SW480 (cell line): ENCODE measurements around the gene TAPBPL.

Experiments used
- DNase-seq: peaks from one replicate; pipeline ENCODE4 v3.0.0-alpha.2; 2016; ENCODE audit warnings: low spot score

The TAPBPL gene

DNA sequence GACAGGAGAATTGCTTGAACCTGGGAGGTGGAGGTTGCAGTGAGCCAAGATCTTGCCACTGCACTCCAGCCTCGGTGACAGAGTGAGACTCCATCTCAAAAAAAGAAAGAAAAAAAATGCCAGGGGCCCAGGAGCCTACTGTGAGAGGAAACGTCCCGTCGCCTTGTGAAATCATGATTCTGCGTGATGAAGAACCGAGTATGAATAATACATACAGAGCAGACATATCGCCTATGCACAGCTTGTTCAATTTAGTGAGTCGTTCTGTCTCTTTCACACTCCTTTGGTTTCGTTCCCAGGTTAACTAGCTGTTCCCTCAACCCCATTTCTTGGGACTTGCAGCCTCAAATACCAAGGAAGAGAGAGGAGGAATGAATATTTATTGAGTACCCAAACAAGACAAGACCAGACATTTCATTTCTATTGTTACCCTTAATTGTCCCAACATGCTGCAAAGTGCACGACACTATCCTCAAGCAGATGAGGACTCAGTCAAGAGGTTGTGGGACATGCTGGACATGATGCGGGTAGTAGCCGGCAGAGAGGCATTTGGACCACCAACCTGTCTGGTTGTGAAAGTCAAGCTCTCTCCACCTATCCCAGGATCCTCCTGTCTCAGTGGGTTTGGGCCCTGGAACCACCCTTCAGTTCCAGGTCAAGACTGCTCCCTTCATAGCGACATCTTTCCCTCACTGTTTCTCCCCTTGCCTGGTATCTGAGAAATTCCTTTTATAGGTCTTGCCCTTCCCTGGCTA is 15.7 kb upstream of the TAPBPL start:
- DNase-seq: no peak

GRCh38 chr12:6437586-6437985 is 14.3 kb upstream of the TAPBPL start:
- DNase-seq: no peak

GRCh38 chr12:6438345-6438744 is 13.5 kb upstream of the TAPBPL start:
- no peak for DNase-seq

DNA sequence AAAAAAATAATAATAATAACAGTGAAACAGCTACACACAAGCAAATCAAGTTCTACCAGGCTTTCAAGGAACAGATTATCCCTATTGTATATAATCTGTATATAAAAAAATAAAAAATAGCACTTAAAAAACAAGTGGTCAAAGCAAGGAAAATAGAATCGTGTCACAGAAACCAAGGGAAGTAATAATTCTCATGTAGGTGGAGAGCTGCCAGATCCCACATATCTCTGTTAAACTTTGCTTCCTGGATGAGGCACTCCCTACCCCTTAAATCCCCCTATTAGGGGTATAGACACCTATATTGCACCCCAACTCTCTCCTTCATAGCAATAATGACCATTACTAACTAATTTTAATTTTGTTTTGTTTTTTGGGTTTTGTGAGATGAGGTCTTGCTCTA is 11.5 kb upstream of the TAPBPL start:
- DNase-seq: no peak

DNA sequence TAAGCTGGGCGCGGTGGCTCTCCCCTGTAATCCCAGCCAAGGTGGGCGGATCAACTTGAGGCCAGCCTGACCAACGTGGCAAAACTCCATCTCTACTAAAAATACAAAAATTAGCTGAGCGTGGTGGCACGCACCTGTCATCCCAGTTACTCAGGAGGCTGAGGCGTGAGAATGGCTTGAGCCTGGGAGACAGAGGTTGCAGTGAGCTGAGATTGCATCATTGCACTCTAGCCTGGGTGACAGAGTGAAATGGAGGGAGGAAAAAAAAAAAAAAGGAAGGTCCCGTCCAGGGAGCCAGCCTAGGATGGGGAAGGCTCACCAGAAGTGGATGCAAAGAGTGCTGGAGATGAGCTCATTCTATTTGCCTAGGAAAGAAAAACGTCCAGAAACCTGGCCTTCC is 9.0 kb upstream of the TAPBPL start:
- no peak for DNase-seq

- DNase-seq: no peak
Observed at GRCh38 chr12:6443361-6443983, 8.4 kb upstream of the TAPBPL start.

DNA sequence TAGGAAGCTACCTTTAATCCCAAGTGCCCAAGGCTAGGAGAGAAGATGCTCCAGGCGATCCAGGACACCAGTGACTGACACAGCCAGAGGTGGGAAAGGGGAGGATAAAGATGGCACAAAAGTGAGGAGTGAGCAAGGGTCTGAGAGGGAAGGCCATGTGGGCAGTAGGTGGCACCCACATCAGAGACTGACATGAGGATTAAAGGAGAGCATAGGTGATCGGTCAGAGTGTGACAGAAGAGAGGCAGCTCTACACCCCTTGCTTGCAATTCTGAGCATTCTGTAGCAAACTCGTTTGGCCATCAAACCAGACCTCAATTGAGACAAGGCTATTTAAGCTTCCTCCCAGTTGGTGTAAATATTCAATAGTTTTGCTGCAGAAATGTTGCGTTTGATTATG is 7.8 kb upstream of the TAPBPL start:
- no peak for DNase-seq

GRCh38 chr12:6444704-6445688 is 6.8 kb upstream of the TAPBPL start, which contains the start of gene CD27:
Gene CD27, plus strand, starts transcription at chr12:6444955. Its CDS starts 141 bp downstream, at chr12:6445096.
- DNase-seq: no peak

DNA sequence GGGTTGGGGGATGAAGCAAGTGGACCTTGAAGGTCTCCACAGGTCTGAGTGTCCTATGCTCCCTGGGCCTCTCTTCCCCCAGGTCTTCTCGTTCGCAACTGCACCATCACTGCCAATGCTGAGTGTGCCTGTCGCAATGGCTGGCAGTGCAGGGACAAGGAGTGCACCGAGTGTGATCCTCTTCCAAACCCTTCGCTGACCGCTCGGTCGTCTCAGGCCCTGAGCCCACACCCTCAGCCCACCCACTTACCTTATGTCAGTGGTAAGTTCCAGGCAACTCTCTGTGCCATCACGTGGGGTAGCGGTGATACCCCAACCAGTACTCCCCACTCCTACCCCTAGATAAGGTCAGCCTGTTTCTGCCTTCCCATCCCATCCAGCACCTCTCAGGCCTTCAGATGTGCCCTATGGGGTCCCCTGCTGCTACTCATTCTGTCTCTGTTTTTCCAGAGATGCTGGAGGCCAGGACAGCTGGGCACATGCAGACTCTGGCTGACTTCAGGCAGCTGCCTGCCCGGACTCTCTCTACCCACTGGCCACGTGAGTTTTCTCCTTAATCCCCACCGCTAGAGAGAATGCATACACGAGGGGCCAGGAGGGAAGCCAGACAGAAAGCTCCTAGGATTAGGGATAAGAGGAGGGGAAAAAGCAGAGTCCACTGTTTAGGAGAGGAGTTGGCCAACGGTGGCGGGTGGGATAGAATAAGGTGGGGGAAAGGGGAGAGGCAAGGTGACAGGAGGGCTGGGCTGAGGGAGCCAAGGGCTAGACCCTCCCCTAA is 1.6 kb upstream of the TAPBPL start:
- DNase-seq: no peak

- no peak for DNase-seq
Observed at GRCh38 chr12:6450869-6451347, 934 bp upstream of the TAPBPL start.

- no peak for DNase-seq
Observed at GRCh38 chr12:6452245-6452943, 552 bp downstream of the TAPBPL start.

GRCh38 chr12:6452944-6453630 is 1.2 kb downstream of the TAPBPL start:
- DNase-seq: peak; percentile 44

GRCh38 chr12:6457220-6457945 is 5.5 kb downstream of the TAPBPL start:
- no peak for DNase-seq

DNA sequence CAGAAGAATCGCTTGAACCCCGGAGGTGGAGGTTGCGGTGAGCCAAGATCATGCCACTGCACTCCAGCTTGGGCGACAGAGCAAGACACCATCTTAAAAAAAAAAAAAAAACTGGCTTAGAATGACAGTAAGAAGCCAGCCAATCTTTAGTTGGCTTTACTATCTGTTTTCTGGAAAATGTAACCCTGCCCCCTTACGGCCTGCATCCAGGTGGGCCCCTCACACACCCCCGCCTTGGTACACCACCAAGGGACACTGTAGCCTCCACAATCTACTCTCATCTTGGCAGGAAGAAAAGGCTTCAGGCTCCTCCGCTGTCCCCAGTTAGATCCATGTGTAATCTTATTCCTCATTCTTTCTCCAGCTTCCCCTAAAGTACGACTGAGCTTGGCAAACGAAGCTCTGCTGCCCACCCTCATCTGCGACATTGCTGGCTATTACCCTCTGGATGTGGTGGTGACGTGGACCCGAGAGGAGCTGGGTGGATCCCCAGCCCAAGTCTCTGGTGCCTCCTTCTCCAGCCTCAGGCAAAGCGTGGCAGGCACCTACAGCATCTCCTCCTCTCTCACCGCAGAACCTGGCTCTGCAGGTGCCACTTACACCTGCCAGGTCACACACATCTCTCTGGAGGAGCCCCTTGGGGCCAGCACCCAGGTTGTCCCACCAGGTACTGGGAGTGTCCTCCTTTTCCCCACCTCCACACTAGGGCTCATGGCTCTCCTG is 6.6 kb downstream of the TAPBPL start:
- DNase-seq: no peak

- no peak for DNase-seq
Observed at GRCh38 chr12:6459004-6459337, 7.1 kb downstream of the TAPBPL start.

- no peak for DNase-seq
Observed at GRCh38 chr12:6460751-6461371, 9.0 kb downstream of the TAPBPL start.

GRCh38 chr12:6461401-6462233 is 9.8 kb downstream of the TAPBPL start:
- no peak for DNase-seq
